GM23338 (cell line): Measurements from ENCODE around the gene PTGIS. TPM values are rescaled to one million over a fixed set of nuclear protein-coding genes. Genes with fewer than 3 reads are reported as not detected.

ENCODE experiments used
- ATAC-seq: fragments of 200-7000 bp; cut with Tn5 transposase; 3 replicates; pipeline ENCODE4 v1.9.1; 2020
- DNase-seq: peaks from one replicate; pipeline ENCODE4 v3.0.0-alpha.2; 2015; ENCODE audit warnings: low spot score
- H2AFZ ChIP-seq: fragments of 200-600 bp; sonication (generic); 2 replicates; pipeline ENCODE4 v1.8.0; 2016; ENCODE audit warnings: antibody characterized with exemption, mild to moderate bottlenecking, moderate library complexity
- H3F3A ChIP-seq: fragments of 200-600 bp; sonication (generic); replicated peaks from 2 replicates; pipeline ENCODE4 v1.8.0; 2017; ENCODE audit warnings: antibody characterized with exemption, mixed run types, low read depth
- H3K27ac ChIP-seq: fragments of 200-600 bp; sonication (generic); 2 replicates; pipeline ENCODE4 v1.6.1; 2016; ENCODE audit warnings: low read depth
- H3K27me3 ChIP-seq: fragments of 200-600 bp; sonication (generic); 2 replicates; pipeline ENCODE4 v1.8.0; 2016; ENCODE audit warnings: mild to moderate bottlenecking, mixed run types, moderate library complexity; ENCODE audit not compliant: insufficient read depth
- H3K36me3 ChIP-seq: fragments of 200-600 bp; sonication (generic); 2 replicates; pipeline ENCODE4 v1.8.0; 2016; ENCODE audit warnings: mild to moderate bottlenecking; ENCODE audit not compliant: insufficient read depth
- H3K4me1 ChIP-seq: fragments of 200-600 bp; sonication (generic); 2 replicates; pipeline ENCODE4 v1.8.0; 2016; ENCODE audit warnings: mild to moderate bottlenecking, moderate library complexity; ENCODE audit not compliant: insufficient read depth
- H3K4me2 ChIP-seq: fragments of 200-600 bp; sonication (generic); 2 replicates; pipeline ENCODE4 v1.7.1; 2017; ENCODE audit warnings: mixed run types
- H3K4me3 ChIP-seq: fragments of 200-600 bp; sonication (generic); 2 replicates; pipeline ENCODE4 v1.6.1; 2016; ENCODE audit warnings: mixed run types
- H3K79me2 ChIP-seq: fragments of 200-600 bp; sonication (generic); replicated peaks from 2 replicates; pipeline ENCODE4 v1.8.0; 2017; ENCODE audit warnings: mild to moderate bottlenecking; ENCODE audit not compliant: insufficient read depth
- H3K9me2 ChIP-seq: fragments of 200-600 bp; sonication (generic); 2 replicates; pipeline ENCODE4 v1.8.0; 2017; ENCODE audit not compliant: insufficient read depth
- H4K20me1 ChIP-seq: fragments of 200-600 bp; sonication (generic); replicated peaks from 2 replicates; pipeline ENCODE4 v1.8.0; 2017; ENCODE audit warnings: mild to moderate bottlenecking; ENCODE audit not compliant: insufficient read depth
- H3K27ac Mint-ChIP-seq: 2 replicates; pipeline ENCODE4 v1.8.0; 2020; ENCODE audit warnings: inconsistent platforms, mild to moderate bottlenecking, moderate library complexity, mixed read lengths
- H3K27me3 Mint-ChIP-seq: 3 replicates; pipeline ENCODE4 v1.8.0; 2022; ENCODE audit warnings: low read depth, mild to moderate bottlenecking, moderate library complexity, mixed read lengths, inconsistent platforms; ENCODE audit not compliant: insufficient read depth, poor library complexity
- H3K36me3 Mint-ChIP-seq: 3 replicates; pipeline ENCODE4 v1.8.0; 2021; ENCODE audit warnings: low read depth, mild to moderate bottlenecking, inconsistent platforms, moderate library complexity, mixed read lengths
- H3K4me1 Mint-ChIP-seq: 3 replicates; pipeline ENCODE4 v1.8.0; 2020; ENCODE audit warnings: mild to moderate bottlenecking, inconsistent platforms, mixed read lengths
- H3K4me3 Mint-ChIP-seq: 3 replicates; pipeline ENCODE4 v1.8.0; 2021; ENCODE audit warnings: moderate library complexity, mild to moderate bottlenecking, inconsistent platforms, mixed read lengths
- H3K9me3 Mint-ChIP-seq: 3 replicates; pipeline ENCODE4 v1.8.0; 2020; ENCODE audit warnings: moderate library complexity, mild to moderate bottlenecking, inconsistent platforms, mixed read lengths
- CREB1 ChIP-seq: fragments of 250-450 bp; sonication (Bioruptor Pico); IDR thresholded peaks from 2 replicates; pipeline ENCODE4 v1.5.0; 2020; ENCODE audit warnings: low read depth, mild to moderate bottlenecking, moderate library complexity
- CTCF ChIP-seq, 2 experiments: fragments of 200-600 bp in 1 of 2; sonication (generic) in 1 of 2; conservative IDR thresholded peaks; 2 replicates each; pipeline versions ENCODE4 v1.5.1 to v1.6.1; 2016 to 2017; ENCODE audit warnings: antibody characterized with exemption in 2 of 2, low read depth in 2 of 2, mild to moderate bottlenecking in 2 of 2, moderate library complexity in 1 of 2
- EZH2 ChIP-seq: fragments of 200-600 bp; sonication (generic); IDR thresholded peaks from one replicate; pipeline ENCODE4 v1.8.0; 2017; ENCODE audit warnings: antibody characterized with exemption, mild to moderate bottlenecking, low read depth; ENCODE audit not compliant: unreplicated experiment
- EZH2phosphoT487 ChIP-seq: fragments of 200-600 bp; sonication (generic); IDR thresholded peaks from one replicate; pipeline ENCODE4 v1.8.1; 2018; ENCODE audit warnings: antibody characterized with exemption; ENCODE audit not compliant: unreplicated experiment
- JUNB ChIP-seq: IDR thresholded peaks from one replicate; pipeline ENCODE4 v1.6.1; 2016; ENCODE audit warnings: antibody characterized with exemption; ENCODE audit not compliant: unreplicated experiment
- NANOG ChIP-seq: IDR thresholded peaks from 2 replicates; pipeline ENCODE4 v1.6.1; 2016; ENCODE audit warnings: antibody characterized with exemption, borderline replicate concordance
- POLR2AphosphoS5 ChIP-seq: IDR thresholded peaks from 2 replicates; pipeline ENCODE4 v1.6.1; 2016; ENCODE audit warnings: antibody characterized with exemption, low read depth
- REST ChIP-seq: IDR thresholded peaks from one replicate; pipeline ENCODE4 v1.6.1; 2018; ENCODE audit warnings: antibody characterized with exemption; ENCODE audit not compliant: unreplicated experiment
- STAT1 ChIP-seq: IDR thresholded peaks from one replicate; pipeline ENCODE4 v1.6.1; 2016; ENCODE audit warnings: antibody characterized with exemption; ENCODE audit not compliant: unreplicated experiment
- ZNF114 ChIP-seq: fragments of 250-450 bp; sonication (Bioruptor Pico); IDR thresholded peaks from 2 replicates; pipeline ENCODE4 v1.5.0; 2020; ENCODE audit warnings: mild to moderate bottlenecking, moderate library complexity
- ZNF331 ChIP-seq: fragments of 250-450 bp; sonication (Bioruptor Pico); IDR thresholded peaks from 2 replicates; pipeline ENCODE4 v1.5.0; 2020; ENCODE audit warnings: low read depth, mild to moderate bottlenecking, moderate library complexity
- ZNF462 ChIP-seq: fragments of 250-450 bp; sonication (Bioruptor Pico); IDR thresholded peaks from 2 replicates; pipeline ENCODE4 v1.5.0; 2020; ENCODE audit warnings: mild to moderate bottlenecking, moderate library complexity
- polyA plus RNA-seq: library from polyadenylated mRNA; unstranded; fragments of >200 nt; fragmentation: Nextera tagmentation; extraction: Ambion mirVana; gene quantifications from 2 replicates; pipeline ENCODE4 v1.2.1, GENCODE V29; 2016
- total RNA-seq: library from RNA; depleted of rRNA; stranded (reverse); fragments of >200 nt; shearing (Covaris generic); gene quantifications from 2 replicates; pipeline ENCODE4 v1.2.3, GENCODE V29; 2014

Gene PTGIS
- total and polyA plus RNA-seq, 2 experiments from 2014 or later, result 6.6 to 28.7 TPM

DNA sequence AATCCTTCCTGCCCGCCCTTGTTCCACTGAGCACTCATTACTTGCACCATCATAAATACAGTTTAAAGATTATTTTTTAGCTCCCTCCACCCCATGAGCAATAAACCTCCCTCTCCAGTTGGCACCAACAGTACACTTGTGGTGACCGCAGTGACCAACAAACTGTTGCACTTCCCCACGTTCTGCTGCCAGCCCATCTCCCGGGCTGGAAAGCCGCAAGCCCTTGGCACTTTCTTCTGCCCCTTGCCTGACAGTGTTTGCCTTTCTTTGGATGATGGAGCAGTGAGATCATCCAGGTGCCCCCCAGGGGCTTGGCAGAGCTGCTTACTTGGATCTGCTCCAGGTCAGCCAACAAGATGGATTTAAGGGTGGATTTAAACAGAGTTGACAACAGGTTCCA lies 107.0 kb downstream of the PTGIS start:
- no peaks in the 10 kb centered on the region for H3K4me1 ChIP-seq
- Mint-ChIP-seq H3K27ac (no peak overlapping the region), H3K36me3 (no peaks in the 10 kb centered on the region), H3K4me1 (no peaks in the 10 kb centered on the region), H3K4me3 (no peak overlapping the region), H3K27me3 (peaks cover 6% of the 10 kb centered on the region), H3K9me3 (no peaks in the 10 kb centered on the region)
- no peaks in the 10 kb centered on the region for H3K36me3 ChIP-seq
- H3F3A ChIP-seq, result no peaks in the 10 kb centered on the region
- no peak overlapping the region for H3K4me2 ChIP-seq
- no peaks in the 10 kb centered on the region for H3K27me3 ChIP-seq
- ATAC-seq (no peak), DNase-seq (no peak)
- H3K79me2 ChIP-seq, result no peaks in the 10 kb centered on the region
- no peak overlapping the region for H2AFZ ChIP-seq
- H3K4me3 ChIP-seq, result no peak overlapping the region
- TF ChIP-seq EZH2 (no peak), CTCF (conservative IDR thresholded peaks at IDR 0.05; ENCODE audit: low read depth in 2 of 2) (no peak), CREB1 (CRISPR knock-in tag) (no peak), STAT1 (no peak), EZH2phosphoT487 (no peak), POLR2AphosphoS5 (no peak), ZNF462 (CRISPR knock-in tag) (no peak), ZNF331 (CRISPR knock-in tag) (no peak), REST (no peak), ZNF114 (no peak), NANOG (no peak), JUNB (no peak)
- H3K9me2 ChIP-seq, result no peaks in the 10 kb centered on the region
- no peak overlapping the region for H3K27ac ChIP-seq
- no peaks in the 10 kb centered on the region for H4K20me1 ChIP-seq
